Loucy (cell line): Measurements from ENCODE around the gene IRF2BPL.

ENCODE experiments used
- EZH2phosphoT487 ChIP-seq: fragments of 200-600 bp; IDR thresholded peaks from 2 replicates; pipeline ENCODE4 v1.6.1; 2018; ENCODE audit warnings: antibody characterized with exemption, mild to moderate bottlenecking, moderate library complexity, borderline replicate concordance
- TF ChIP-seq, protein P1 (sequence below): fragments of 200-600 bp; sonication (generic); conservative IDR thresholded peaks from 2 replicates; pipeline ENCODE4 v1.5.1; 2014; ENCODE audit warnings: mild to moderate bottlenecking, antibody characterized with exemption, low read length

DNA sequence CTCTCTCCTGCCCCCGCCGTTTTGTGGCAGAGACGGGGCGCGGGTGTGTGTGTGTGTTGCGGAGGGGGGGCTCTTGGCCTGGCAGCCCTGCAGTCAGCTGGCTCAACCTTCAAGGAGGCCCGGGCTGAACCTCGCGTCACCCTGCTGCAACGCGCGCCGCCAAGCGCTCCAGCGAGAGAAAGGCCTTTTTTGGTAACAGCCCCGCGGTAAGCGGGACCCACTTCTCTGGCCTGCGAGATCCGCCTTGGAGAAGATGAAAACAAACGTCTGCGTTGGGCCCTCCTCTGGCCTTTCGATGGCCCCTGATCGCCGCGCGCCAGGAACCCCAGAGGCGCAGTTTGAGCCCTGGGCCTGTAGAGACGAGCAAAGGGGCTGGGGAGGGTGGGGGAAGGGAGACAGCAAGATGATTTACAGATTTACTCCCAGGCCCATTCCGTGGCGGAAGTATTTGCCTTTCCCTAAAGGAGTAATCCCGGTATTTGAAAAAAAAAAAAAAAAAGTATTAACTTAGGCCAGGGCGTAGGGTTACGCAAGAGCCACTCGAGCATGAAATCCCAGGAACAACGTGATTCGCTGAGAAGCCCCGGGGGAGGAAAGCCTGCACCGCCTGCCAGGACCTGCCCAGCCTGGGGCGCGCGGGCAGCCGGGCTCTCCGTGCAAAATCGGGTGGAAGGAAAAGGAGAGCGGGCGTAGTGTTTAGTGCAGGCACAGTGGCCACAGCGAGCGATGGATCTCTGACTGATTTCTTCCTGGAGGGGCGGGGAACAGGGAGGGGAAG is 4.5 kb upstream of the IRF2BPL start:
- TF ChIP-seq, protein P1, sequence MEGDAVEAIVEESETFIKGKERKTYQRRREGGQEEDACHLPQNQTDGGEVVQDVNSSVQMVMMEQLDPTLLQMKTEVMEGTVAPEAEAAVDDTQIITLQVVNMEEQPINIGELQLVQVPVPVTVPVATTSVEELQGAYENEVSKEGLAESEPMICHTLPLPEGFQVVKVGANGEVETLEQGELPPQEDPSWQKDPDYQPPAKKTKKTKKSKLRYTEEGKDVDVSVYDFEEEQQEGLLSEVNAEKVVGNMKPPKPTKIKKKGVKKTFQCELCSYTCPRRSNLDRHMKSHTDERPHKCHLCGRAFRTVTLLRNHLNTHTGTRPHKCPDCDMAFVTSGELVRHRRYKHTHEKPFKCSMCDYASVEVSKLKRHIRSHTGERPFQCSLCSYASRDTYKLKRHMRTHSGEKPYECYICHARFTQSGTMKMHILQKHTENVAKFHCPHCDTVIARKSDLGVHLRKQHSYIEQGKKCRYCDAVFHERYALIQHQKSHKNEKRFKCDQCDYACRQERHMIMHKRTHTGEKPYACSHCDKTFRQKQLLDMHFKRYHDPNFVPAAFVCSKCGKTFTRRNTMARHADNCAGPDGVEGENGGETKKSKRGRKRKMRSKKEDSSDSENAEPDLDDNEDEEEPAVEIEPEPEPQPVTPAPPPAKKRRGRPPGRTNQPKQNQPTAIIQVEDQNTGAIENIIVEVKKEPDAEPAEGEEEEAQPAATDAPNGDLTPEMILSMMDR, result no peak
- no peak for TF ChIP-seq EZH2phosphoT487
